ENCODE measurements around the gene PRAMEF33.
"Not testable (repeated sequence)": the region's sequence is repeated elsewhere in the genome, so short reads cannot be mapped to it uniquely, and the experiment has no call there.

GRCh38 chr1:13315281-13315680 lies 11.9 kb downstream of the PRAMEF33 start, which contains the start of gene PRAMEF15:
- TF ChIP-seq, protein P1, sequence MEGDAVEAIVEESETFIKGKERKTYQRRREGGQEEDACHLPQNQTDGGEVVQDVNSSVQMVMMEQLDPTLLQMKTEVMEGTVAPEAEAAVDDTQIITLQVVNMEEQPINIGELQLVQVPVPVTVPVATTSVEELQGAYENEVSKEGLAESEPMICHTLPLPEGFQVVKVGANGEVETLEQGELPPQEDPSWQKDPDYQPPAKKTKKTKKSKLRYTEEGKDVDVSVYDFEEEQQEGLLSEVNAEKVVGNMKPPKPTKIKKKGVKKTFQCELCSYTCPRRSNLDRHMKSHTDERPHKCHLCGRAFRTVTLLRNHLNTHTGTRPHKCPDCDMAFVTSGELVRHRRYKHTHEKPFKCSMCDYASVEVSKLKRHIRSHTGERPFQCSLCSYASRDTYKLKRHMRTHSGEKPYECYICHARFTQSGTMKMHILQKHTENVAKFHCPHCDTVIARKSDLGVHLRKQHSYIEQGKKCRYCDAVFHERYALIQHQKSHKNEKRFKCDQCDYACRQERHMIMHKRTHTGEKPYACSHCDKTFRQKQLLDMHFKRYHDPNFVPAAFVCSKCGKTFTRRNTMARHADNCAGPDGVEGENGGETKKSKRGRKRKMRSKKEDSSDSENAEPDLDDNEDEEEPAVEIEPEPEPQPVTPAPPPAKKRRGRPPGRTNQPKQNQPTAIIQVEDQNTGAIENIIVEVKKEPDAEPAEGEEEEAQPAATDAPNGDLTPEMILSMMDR (IDR thresholded peaks at IDR 0.05; ENCODE audit: low read depth, low read length): not testable (repeated sequence)
- TF ChIP-seq, protein P2, sequence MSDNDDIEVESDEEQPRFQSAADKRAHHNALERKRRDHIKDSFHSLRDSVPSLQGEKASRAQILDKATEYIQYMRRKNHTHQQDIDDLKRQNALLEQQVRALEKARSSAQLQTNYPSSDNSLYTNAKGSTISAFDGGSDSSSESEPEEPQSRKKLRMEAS (IDR thresholded peaks at IDR 0.05; ENCODE audit: low read depth, low read length): not testable (repeated sequence)
- not testable (repeated sequence) for TF ChIP-seq POLR2A (IDR thresholded peaks at IDR 0.05; ENCODE audit: extremely low read depth, insufficient read length)
